GM18505 (cell line): Measurements from ENCODE around the gene HIPK3.

Experiments
- ATAC-seq: cut with Tn5 transposase; IDR thresholded peaks from one replicate; pipeline ENCODE4 v1.9.1; 2021; ENCODE audit not compliant: unreplicated experiment
- POLR2A ChIP-seq: IDR thresholded peaks from 4 replicates; pipeline ENCODE4 v1.6.1; 2011; ENCODE audit warnings: borderline replicate concordance; ENCODE audit not compliant: insufficient read depth, insufficient read length; ENCODE audit errors: extremely low read depth

Gene HIPK3

GRCh38 chr11:33402066-33402465, 144.9 kb downstream of the HIPK3 start:
- ATAC-seq = no peak
- TF ChIP-seq POLR2A = no peak

GRCh38 chr11:33403344-33403743, 146.2 kb downstream of the HIPK3 start:
- ATAC-seq = no peak
- TF ChIP-seq POLR2A = no peak

GRCh38 chr11:33405834-33406602, 148.8 kb downstream of the HIPK3 start:
- no peak for TF ChIP-seq POLR2A
- ATAC-seq = no peak
